Stimulated activated CD8-positive, alpha-beta memory T cell treated with anti-CD3 and anti-CD28 coated beads, Interleukin-7, amount 100 ng/mL, for 24 hours (primary cell): ENCODE results near the gene BBS2.

Experiments used
- DNase-seq: peaks from one replicate; pipeline ENCODE4 v3.0.0-alpha.2; 2020; ENCODE audit warnings: low read depth

BBS2 gene

GRCh38 chr16:56477096-56477878, 42.5 kb downstream of the BBS2 start:
- DNase-seq = no peak

DNA sequence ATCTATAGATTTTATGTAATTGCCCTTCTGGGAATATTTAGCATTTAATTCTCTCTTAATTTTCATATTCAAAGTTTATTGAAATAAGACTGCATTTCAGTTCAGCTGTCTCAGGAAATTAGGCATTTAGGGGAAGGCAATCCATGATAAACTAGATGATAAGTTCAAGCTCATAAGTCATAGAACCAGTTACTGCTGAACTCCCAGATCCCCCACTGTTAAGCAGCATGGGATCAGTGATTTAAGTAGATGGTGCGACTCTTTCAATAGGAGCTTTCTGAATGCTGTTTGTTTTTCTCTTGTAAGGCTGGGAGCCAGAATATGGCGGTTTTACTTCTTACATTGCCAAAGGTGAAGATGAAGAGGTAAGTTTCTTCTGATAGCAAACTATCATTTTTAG, 44.6 kb downstream of the BBS2 start:
- no peak for DNase-seq

DNA sequence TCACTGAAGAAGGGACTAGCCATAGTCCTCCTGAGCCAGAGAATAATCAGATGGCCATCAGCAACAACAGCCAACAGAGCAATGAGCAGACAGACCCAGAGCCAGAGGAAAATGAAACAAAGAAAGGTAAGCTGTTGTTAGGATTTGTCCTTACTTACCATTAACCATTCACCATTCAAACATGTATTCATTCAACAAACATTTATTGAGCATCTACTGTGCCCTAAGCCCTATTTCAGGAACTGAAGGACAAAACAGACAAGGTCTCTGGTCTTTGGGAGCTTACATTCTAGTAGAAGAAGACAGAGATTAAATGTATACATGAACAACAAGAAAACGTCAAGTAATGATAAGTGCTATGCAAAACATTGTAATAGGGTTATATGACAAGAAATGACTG, 49.2 kb downstream of the BBS2 start:
- DNase-seq = no peak

DNA sequence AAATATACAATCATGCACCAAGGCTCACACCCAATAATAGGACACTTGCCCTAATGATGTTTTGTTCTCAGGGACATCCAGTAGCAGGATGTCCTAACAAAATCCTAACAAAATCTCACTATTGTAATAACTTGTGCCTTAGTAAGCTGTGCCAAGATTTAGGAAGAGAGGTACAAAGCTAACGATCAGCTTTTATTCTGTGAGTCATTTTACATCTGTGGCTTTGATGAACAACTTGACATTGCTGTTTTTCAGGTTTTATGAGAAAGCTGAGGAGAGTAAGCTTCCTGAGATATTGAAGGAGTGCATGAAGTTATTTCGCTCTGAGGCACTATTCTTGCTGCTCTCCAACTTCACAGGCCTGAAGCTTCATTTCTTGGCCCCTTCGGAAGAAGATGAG, 49.6 kb downstream of the BBS2 start:
- DNase-seq = no peak

GRCh38 chr16:56469748-56470147, 50.1 kb downstream of the BBS2 start:
- DNase-seq = no peak

- DNase-seq = no peak
Measured at GRCh38 chr16:56468800-56469199, 51.0 kb downstream of the BBS2 start.

- no peak for DNase-seq
Measured at GRCh38 chr16:56466344-56466743, 53.5 kb downstream of the BBS2 start.

DNA sequence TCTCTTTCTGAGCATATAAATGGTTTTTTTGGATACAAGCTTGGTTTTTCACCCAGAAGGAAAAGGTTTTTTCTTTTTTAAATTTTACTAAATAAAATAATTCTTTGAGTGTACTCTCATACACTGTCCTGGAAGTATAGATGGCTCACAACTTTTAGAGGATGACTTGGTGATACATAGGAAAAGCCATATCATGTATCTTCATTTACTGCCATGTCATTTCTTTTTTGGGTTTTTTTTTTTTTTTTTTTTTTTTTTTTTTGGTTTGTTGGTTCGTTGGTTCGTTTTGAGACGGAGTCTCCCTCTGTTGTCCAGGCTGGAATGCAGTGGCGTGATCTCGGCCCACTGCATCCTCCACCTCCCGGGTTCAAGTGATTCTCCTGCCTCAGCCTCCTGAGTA, 56.7 kb downstream of the BBS2 start:
- DNase-seq = no peak

DNA sequence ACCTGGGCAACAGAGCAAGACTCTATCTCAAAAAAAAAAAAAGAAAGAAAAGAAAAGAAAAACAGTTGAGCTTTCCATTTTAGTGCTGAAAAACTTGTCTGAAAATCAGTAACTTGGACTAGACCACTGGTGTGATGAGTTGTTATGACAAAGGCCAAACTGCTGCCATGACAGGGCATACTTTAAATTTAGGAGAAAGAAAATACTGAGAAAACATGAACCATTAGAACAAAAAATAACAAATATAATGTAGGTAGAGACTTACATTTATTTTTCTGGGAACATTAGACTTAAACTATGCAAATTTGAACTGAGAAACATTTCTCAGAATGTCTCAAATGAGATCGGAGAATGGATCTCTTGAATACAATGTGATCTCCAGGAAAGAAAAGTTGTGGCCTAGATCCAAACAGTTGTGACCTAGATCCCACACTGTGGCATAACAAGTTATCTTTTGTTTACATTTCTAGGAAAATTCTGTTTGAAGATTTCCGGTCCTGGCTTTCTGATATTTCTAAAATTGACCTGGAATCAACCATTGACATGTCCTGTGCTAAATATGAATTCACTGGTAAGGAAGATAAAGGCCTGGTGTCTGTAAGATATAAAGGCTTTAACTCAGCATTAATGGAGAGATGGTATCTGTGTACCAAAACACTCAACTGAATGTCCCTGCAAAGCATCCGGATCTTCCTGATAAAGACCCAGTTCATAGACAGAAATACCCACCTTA, 57.6 kb downstream of the BBS2 start:
- no peak for DNase-seq

DNA sequence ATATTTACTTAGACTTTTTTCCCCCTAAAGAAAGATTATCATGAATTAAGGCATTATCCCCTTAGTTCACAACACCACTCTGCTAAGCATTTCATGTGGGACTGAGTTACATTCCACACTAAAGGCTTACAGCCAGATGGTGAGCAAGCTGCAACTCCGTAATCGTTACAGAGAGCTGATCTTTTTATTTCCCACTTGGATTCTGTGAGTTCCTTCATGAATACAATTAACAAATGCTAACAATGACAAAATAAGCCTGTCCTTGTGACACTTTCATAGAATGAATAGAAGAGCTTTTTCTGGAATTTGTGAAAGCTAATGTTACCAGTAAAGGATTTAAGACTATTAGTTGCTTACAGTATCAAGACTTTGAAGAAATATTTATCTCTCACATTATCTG, 59.7 kb downstream of the BBS2 start:
- DNase-seq = no peak

DNA sequence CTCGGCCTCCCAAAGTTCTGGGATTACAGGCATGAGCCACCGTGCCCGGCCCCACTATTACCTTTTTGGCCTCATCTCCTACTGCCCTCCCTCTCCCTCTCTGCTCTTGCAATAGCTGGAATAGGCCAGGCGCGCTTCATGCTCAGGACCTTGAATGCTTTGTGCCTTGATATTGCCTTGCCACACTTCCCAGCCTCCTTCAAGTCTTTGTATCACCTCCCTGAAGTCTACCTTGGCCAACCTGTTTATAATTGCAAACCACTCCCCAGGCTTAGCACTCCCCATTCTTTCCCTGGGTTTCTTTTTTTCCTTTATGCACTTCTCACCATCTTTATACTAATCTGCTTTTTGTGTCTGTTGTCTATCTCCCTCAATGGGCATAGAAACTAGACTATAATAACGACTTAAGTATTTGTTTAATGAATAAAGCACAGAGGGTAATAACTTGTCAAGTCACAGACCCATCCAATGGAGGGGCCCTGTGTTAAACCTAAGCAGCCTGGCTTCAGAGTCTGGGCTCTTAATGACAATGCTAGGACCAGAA, 61.8 kb downstream of the BBS2 start:
- DNase-seq = no peak

- no peak for DNase-seq
Measured at GRCh38 chr16:56451753-56452689, 67.8 kb downstream of the BBS2 start.

DNA sequence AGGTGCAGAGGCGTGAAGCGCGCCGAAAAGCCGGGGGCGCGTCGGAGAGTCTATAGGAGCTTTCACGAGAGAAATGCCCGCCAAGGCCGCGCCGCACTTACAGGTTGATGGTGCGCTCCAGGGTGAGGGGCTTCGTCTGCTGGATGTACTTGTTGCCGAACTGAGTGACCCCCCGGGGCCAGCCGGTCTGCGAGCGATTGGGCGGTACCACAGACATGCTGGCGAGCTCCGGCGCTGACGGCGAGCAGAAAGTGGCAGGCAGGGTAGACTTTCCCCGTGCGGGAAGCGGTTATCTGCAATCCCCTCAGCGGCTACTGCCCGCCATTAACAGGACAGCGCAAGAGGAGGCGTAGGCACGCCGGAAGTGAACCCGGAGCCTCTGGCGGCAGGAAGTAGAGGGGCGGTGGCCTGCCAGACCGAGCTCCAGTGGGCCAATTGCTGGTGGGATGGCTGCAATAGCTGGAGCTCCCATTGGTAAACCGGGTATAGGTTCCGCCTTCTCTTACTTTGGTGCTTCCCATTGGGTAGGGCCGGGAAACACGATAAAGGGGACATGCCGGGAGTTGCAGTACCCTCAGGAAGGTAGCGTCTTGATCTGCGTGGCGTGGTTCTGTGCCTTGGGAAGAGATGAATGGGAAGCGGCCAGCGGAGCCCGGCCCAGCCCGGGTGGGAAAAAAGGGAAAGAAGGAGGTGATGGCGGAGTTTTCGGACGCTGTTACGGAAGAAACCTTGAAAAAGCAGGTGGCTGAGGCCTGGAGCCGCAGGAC, 68.7 kb downstream of the BBS2 start, which contains the start of the genes NUDT21 and OGFOD1:
Gene NUDT21 (minus strand): TSS at position 347 of the 767 bp plus-strand sequence. CDS start 130 bp downstream, at position 217.
Gene OGFOD1 (plus strand): TSS at position 569 of the 767 bp plus-strand sequence. CDS start 59 bp downstream, at position 628.
- DNase-seq = peak; percentile 70

DNA sequence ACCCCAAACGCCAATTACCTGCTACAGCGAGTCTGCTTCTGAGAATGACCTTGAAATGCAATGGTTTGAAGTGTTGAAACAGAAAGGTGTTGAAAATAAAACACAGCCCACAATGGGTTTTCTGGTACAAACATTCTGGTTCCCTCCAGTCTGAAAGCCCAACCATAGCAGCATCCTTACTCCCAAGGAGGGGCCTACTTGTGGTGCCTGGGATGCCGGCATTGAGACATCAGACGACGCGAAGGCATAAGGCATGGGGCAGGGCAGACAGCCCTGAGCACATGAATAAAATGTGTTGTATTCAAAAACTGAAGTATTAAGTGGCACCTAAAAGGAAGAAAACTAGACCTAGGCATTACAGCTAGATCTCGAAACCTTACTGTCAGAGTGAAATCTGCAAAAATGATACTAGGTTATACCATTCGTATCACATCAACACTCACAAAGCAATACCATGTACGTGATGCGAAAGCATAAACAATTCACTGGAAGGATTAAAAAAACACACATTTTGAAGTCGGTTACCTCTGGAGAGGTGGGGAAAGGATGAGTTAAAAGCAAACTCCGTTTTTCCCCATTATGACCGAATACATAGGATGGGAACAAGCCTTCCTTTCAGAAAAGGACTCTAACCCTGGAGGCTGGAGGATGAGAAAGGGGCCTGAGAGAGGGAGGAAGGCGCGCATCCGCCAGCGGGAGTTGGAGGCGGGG, 69.4 kb downstream of the BBS2 start:
- no peak for DNase-seq

DNA sequence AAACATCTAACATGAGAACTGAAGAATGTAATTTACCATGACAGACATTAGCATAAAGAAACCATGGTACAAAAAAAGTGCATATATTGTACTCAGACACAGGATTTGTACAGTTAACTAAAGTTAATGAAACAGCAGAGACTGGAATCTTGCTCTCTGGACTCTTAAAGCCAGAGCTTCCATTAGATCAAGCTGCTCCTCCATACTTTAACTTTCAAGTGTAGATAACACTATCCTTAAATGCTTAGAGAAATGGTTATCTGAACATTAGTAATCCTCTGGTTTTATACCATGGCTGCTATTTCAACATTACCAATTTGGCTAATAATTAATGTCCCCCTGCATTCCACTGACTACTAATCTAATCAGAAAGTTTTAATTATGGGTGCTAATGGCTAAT, 71.8 kb downstream of the BBS2 start:
- no peak for DNase-seq

GRCh38 chr16:56447286-56447685, 72.5 kb downstream of the BBS2 start:
- no peak for DNase-seq

DNA sequence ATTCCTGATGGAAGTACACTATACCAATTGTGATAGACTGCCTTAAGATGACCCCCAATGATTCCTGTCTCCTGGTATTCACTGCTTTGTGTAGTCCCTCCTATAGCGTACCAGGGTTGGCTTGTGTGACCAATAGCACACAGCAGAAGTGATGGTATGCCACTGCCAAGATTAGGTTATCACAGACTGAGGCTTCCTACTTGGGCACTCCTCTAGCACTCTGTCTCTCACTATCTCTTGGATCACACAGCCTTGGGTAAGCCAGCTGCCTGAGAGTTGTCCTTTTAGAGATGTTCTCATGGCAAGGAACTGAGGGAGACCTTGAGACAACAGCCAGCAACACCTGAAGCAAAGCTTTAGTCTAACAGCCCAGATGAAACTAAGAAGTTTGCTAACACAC, 81.8 kb downstream of the BBS2 start:
- no peak for DNase-seq

DNA sequence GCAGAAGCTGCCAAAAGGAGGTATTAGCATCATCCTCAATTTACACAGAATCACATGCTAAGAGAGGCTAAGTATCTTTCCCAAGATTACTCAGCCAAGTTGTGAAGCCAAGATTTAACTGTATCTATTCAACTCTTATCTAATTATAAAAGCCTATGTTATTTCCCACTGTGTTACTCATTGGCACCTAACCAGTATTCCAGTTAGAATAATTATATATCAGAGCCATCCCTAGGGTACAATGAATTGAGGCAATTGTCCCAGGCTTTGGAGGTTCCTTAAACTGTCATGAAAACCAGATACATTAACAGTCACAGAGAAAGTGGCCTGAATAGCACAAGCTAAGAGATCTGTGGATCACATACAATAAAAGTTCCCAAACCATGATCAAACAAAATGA, 83.6 kb downstream of the BBS2 start:
- DNase-seq = no peak
